GM12878 (cell line): ENCODE data around the gene FYTTD1. TPM values are rescaled to one million over a fixed set of nuclear protein-coding genes. Genes with fewer than 3 reads are reported as not detected.

Experiments
- ATAC-seq: fragments of 200-7000 bp; cut with Tn5 transposase; 3 replicates; pipeline ENCODE4 v1.9.1; 2020; ENCODE audit warnings: mild to moderate bottlenecking, moderate library complexity
- BruUV-seq: library from RNA; stranded (reverse); fragments of 400-500 nt; replicated peaks from 2 replicates; lab custom pipeline; 2021; lab: Mats Ljungman, UMichigan
- CTCF ChIA-PET: fragments of 300-600 bp; sonication (Branson Sonifier 250); formaldehyde crosslinking; extraction: SDS; loops from one replicate; lab custom pipeline; 2021; ENCODE audit warnings: inconsistent platforms; lab: Yijun Ruan, JAX
- POLR2A ChIA-PET: fragments of 350-600 bp; formaldehyde crosslinking; extraction: SDS; loops from one replicate; lab custom pipeline; 2021; ENCODE audit warnings: inconsistent platforms; lab: Charles Lee
- RAD21 ChIA-PET: fragments of 300-600 bp; sonication (Branson Sonifier 250); formaldehyde crosslinking; loops from one replicate; lab custom pipeline; 2023; ENCODE audit warnings: antibody characterized with exemption; ENCODE audit not compliant: unreplicated experiment; lab: Charles Lee
- SMC1A ChIA-PET: fragments of 300-600 bp; sonication (Branson Sonifier 250); formaldehyde crosslinking; loops from one replicate; lab custom pipeline; 2023; ENCODE audit not compliant: unreplicated experiment, uncharacterized antibody; lab: Charles Lee
- DNase-seq: peaks from one replicate; pipeline ENCODE4 v3.0.0-alpha.2; 2011; ENCODE audit warnings: low read depth, low spot score
- FAIRE-seq: peaks from 3 replicates; lab custom pipeline; 2011; peaks lifted over from hg19 to GRCh38; lab: Jason Lieb, UNC
- H2AFZ ChIP-seq: 2 replicates; pipeline ENCODE4 v1.6.0; 2011; ENCODE audit warnings: low read depth, low read length, control low read depth; ENCODE audit not compliant: control insufficient read depth
- H3K27ac ChIP-seq: 2 replicates; pipeline ENCODE4 v1.5.1; 2011; ENCODE audit warnings: control low read depth; ENCODE audit not compliant: control insufficient read depth, insufficient read depth
- H3K27me3 ChIP-seq, 2 experiments: replicated peaks in 1 of 2; 2 replicates each; pipeline versions ENCODE4 v1.6.0 to v1.6.1; 2011; ENCODE audit warnings: low read length in 1 of 2; ENCODE audit not compliant: control insufficient read depth in 2 of 2, insufficient read depth in 2 of 2
- H3K36me3 ChIP-seq, 2 experiments: 2 replicates each; pipeline ENCODE4 v1.5.1; 2011; ENCODE audit warnings: low read length in 1 of 2; ENCODE audit not compliant: control insufficient read depth in 2 of 2, insufficient read depth in 2 of 2
- H3K4me1 ChIP-seq: 2 replicates; pipeline ENCODE4 v1.6.1; 2011; ENCODE audit warnings: mild to moderate bottlenecking, low read length, moderate library complexity, mixed read lengths; ENCODE audit not compliant: control insufficient read depth, insufficient read depth
- H3K4me2 ChIP-seq: 2 replicates; pipeline ENCODE4 v1.6.0; 2011; ENCODE audit warnings: control low read depth; ENCODE audit not compliant: control insufficient read depth, insufficient read depth
- H3K4me3 ChIP-seq: fragments of 200-600 bp; sonication (generic); 2 replicates; pipeline ENCODE4 v1.5.1; 2016
- H3K79me2 ChIP-seq: 2 replicates; pipeline ENCODE4 v1.6.0; 2011; ENCODE audit warnings: low read length; ENCODE audit not compliant: control insufficient read depth, insufficient read depth
- H3K9ac ChIP-seq: 2 replicates; pipeline ENCODE4 v1.8.0; 2011; ENCODE audit warnings: low read length, control low read depth, mixed read lengths; ENCODE audit not compliant: control insufficient read depth, insufficient read depth
- H3K9me3 ChIP-seq: replicated peaks from 3 replicates; pipeline ENCODE4 v1.5.1; 2011; ENCODE audit warnings: mild to moderate bottlenecking, low read length; ENCODE audit not compliant: control insufficient read depth, insufficient read depth
- H4K20me1 ChIP-seq: 2 replicates; pipeline ENCODE4 v1.6.0; 2011; ENCODE audit not compliant: control insufficient read depth, insufficient read depth
- CREM ChIP-seq: IDR thresholded peaks from 2 replicates; pipeline ENCODE4 v1.6.1; 2014; ENCODE audit warnings: antibody characterized with exemption, low read depth
- MTA2 ChIP-seq: fragments of 450-650 bp; IDR thresholded peaks from 2 replicates; pipeline ENCODE4 v1.6.1; 2016; ENCODE audit warnings: low read depth, mild to moderate bottlenecking, moderate library complexity
- NFXL1 ChIP-seq: fragments of 450-650 bp; IDR thresholded peaks from 2 replicates; pipeline ENCODE4 v1.6.1; 2017; ENCODE audit warnings: antibody characterized with exemption, mild to moderate bottlenecking, borderline replicate concordance
- WGBS: methylation state at CpG from one replicate; pipeline ENCODE4 v1.1.6; 2016; ENCODE audit warnings: low lambda C conversion rate; ENCODE audit not compliant: insufficient replicate concordance, insufficient coverage; ENCODE audit errors: missing lambda C conversion rate; 5-methylcytosine and 5-hydroxymethylcytosine counted together
- in situ Hi-C: fragments of 300-500 bp; cut with MboI; formaldehyde crosslinking; loops from 9 replicates; pipeline ENCODE4 v1.14.3; 2018; ENCODE audit warnings: mixed read lengths
- intact Hi-C: fragments of 100-400 bp; cut with micrococcal nuclease; formaldehyde crosslinking; loops from one replicate; pipeline ENCODE4 v1.14.2; 2022; ENCODE audit not compliant: unreplicated experiment
- polyA plus RNA-seq, 11 experiments: library from polyadenylated mRNA; depleted of rRNA in 4 of 11; unstranded in 6 of 11; stranded (reverse) in 5 of 11; fragments of >200 nt; fragmentation: Nextera tagmentation in 4 of 11; fragmentation: Illumina TruSeq in 1 of 11; extraction: Ambion mirVana in 4 of 11; extraction: Trizol in 1 of 11; gene quantifications; 1 replicate in 1 of 11; 2 replicates in 10 of 11; pipeline versions ENCODE4 v1.2.1 to v1.2.3, GENCODE V29; 2011 to 2016; ENCODE audit warnings: inconsistent platforms in 2 of 11, missing spikeins in 2 of 11, low read depth in 1 of 11
- total RNA-seq, 4 experiments: library from RNA; depleted of rRNA in 3 of 4; stranded (reverse); fragments of >200 nt in 3 of 4; fragmentation: Illumina TruSeq in 1 of 4; extraction: Trizol in 1 of 4; gene quantifications; 2 replicates each; pipeline versions ENCODE4 v1.2.1 to v1.2.3, GENCODE V29; 2013 to 2021
- TF ChIP-seq, protein P1 (sequence below): IDR thresholded peaks from 2 replicates; pipeline ENCODE4 v1.6.1; 2012; ENCODE audit warnings: mild to moderate bottlenecking, low read depth, low read length
- TF ChIP-seq, protein P2 (sequence below): fragments of 450-650 bp; IDR thresholded peaks from 2 replicates; pipeline ENCODE4 v1.6.1; 2018; ENCODE audit warnings: mild to moderate bottlenecking, low read depth, moderate library complexity; ENCODE audit not compliant: partially characterized antibody
- TF ChIP-seq, protein P3 (sequence below): IDR thresholded peaks from 2 replicates; pipeline ENCODE4 v1.6.1; 2012; ENCODE audit warnings: low read depth, low read length, improper control_type of control experiment

FYTTD1 gene
- total and polyA plus RNA-seq, 10 of the 15 experiments (the other 5 are each of a cell fraction or from before 2014, with no cell fraction given): 25.5 to 101 (median 59.4) TPM

DNA sequence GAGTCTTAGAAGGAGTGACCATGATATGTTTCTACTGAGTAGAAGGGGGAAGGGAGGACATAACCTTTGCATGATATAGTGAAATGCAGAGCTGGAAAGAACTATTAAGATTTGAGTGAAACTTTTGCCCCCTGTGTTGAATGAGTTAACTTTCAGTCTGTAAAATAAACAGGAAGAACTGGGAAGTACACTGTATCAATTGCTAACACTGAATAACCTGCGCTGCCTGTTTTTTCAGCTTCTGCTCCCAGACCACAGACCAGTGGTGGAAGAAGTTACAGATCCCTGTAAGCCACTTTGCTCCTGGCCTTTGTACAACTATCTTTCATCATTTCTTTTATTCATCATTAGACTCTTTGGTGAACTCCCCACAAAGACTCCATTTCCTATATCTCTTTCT is 37.7 kb downstream of the FYTTD1 start:
- DNase-seq (no peak), ATAC-seq (no peak), FAIRE-seq (no peak)
- H2AFZ ChIP-seq: no peak overlapping the region
- no peak overlapping the region for H3K4me2 ChIP-seq
- ChIA-PET SMC1A (interaction anchor here (0.6 to 1.2 kb wide), 2 partner anchors 36 to 320 kb away, joined by 3 to 4 read pairs; no protein-coding TSS in a partner anchor), RAD21 (no interaction called here), CTCF (no interaction called here), POLR2A (interaction anchor here (0.8 kb wide), 1 partner anchor 72 kb away, joined by 3 read pairs; no protein-coding TSS in a partner anchor)
- H3K79me2 ChIP-seq: peaks cover 25% of the 10 kb centered on the region
- intact Hi-C loops: no loop called here
- H3K4me1 ChIP-seq: peaks cover 34% of the 10 kb centered on the region
- TF ChIP-seq, protein P1, sequence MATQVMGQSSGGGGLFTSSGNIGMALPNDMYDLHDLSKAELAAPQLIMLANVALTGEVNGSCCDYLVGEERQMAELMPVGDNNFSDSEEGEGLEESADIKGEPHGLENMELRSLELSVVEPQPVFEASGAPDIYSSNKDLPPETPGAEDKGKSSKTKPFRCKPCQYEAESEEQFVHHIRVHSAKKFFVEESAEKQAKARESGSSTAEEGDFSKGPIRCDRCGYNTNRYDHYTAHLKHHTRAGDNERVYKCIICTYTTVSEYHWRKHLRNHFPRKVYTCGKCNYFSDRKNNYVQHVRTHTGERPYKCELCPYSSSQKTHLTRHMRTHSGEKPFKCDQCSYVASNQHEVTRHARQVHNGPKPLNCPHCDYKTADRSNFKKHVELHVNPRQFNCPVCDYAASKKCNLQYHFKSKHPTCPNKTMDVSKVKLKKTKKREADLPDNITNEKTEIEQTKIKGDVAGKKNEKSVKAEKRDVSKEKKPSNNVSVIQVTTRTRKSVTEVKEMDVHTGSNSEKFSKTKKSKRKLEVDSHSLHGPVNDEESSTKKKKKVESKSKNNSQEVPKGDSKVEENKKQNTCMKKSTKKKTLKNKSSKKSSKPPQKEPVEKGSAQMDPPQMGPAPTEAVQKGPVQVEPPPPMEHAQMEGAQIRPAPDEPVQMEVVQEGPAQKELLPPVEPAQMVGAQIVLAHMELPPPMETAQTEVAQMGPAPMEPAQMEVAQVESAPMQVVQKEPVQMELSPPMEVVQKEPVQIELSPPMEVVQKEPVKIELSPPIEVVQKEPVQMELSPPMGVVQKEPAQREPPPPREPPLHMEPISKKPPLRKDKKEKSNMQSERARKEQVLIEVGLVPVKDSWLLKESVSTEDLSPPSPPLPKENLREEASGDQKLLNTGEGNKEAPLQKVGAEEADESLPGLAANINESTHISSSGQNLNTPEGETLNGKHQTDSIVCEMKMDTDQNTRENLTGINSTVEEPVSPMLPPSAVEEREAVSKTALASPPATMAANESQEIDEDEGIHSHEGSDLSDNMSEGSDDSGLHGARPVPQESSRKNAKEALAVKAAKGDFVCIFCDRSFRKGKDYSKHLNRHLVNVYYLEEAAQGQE: no peak
- no peak for TF ChIP-seq CREM
- no peak for TF ChIP-seq NFXL1
- TF ChIP-seq, protein P2, sequence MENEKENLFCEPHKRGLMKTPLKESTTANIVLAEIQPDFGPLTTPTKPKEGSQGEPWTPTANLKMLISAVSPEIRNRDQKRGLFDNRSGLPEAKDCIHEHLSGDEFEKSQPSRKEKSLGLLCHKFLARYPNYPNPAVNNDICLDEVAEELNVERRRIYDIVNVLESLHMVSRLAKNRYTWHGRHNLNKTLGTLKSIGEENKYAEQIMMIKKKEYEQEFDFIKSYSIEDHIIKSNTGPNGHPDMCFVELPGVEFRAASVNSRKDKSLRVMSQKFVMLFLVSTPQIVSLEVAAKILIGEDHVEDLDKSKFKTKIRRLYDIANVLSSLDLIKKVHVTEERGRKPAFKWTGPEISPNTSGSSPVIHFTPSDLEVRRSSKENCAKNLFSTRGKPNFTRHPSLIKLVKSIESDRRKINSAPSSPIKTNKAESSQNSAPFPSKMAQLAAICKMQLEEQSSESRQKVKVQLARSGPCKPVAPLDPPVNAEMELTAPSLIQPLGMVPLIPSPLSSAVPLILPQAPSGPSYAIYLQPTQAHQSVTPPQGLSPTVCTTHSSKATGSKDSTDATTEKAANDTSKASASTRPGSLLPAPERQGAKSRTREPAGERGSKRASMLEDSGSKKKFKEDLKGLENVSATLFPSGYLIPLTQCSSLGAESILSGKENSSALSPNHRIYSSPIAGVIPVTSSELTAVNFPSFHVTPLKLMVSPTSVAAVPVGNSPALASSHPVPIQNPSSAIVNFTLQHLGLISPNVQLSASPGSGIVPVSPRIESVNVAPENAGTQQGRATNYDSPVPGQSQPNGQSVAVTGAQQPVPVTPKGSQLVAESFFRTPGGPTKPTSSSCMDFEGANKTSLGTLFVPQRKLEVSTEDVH: no peak
- TF ChIP-seq, protein P3, sequence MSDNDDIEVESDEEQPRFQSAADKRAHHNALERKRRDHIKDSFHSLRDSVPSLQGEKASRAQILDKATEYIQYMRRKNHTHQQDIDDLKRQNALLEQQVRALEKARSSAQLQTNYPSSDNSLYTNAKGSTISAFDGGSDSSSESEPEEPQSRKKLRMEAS: no peak
- TF ChIP-seq MTA2: no peak
- H3K9me3 ChIP-seq: no peaks in the 10 kb centered on the region
- no peak overlapping the region for H3K9ac ChIP-seq
- no peaks in the 10 kb centered on the region for H3K36me3 ChIP-seq
- no peak overlapping the region for H3K4me3 ChIP-seq
- H3K27ac ChIP-seq: no peak overlapping the region
- 100% methylated on average over 1 of the region's 1 CpG for WGBS
- in situ Hi-C loops: no loop called here
- no peaks in the 10 kb centered on the region for H4K20me1 ChIP-seq
- no TSS peak for BruUV-seq
- no peaks in the 10 kb centered on the region for H3K27me3 ChIP-seq
